GM19455 (cell line): Measurements from ENCODE around the gene HBS1L.

Experiments used
- ATAC-seq: cut with Tn5 transposase; IDR thresholded peaks from one replicate; pipeline ENCODE4 v1.9.1; 2021; ENCODE audit not compliant: unreplicated experiment

The HBS1L gene

GRCh38 chr6:135038335-135038734, 16.3 kb downstream of the HBS1L start:
- ATAC-seq: no peak

- ATAC-seq: no peak
Observed at GRCh38 chr6:135037541-135037940, 17.1 kb downstream of the HBS1L start.

- no peak for ATAC-seq
Observed at GRCh38 chr6:135036731-135037420, 17.7 kb downstream of the HBS1L start.

GRCh38 chr6:135033238-135033637, 21.4 kb downstream of the HBS1L start:
- no peak for ATAC-seq

- ATAC-seq: no peak
Observed at GRCh38 chr6:135030532-135031178, 24.0 kb downstream of the HBS1L start.

GRCh38 chr6:135030056-135030473, 24.6 kb downstream of the HBS1L start:
- peak; percentile 93 for ATAC-seq

- ATAC-seq: no peak
Observed at GRCh38 chr6:135025775-135026174, 28.8 kb downstream of the HBS1L start.

- ATAC-seq: no peak
Observed at GRCh38 chr6:135025175-135025574, 29.4 kb downstream of the HBS1L start.

GRCh38 chr6:135022050-135022697, 32.4 kb downstream of the HBS1L start:
- no peak for ATAC-seq

- peak; percentile 63 for ATAC-seq
Observed at GRCh38 chr6:135021310-135022049, 33.1 kb downstream of the HBS1L start.

- ATAC-seq: no peak
Observed at GRCh38 chr6:135018941-135019340, 35.7 kb downstream of the HBS1L start.

- no peak for ATAC-seq
Observed at GRCh38 chr6:135018052-135018451, 36.6 kb downstream of the HBS1L start.

- peak; percentile 97 for ATAC-seq
Observed at GRCh38 chr6:135014353-135014832, 40.2 kb downstream of the HBS1L start.

GRCh38 chr6:135013211-135013610, 41.4 kb downstream of the HBS1L start:
- ATAC-seq: no peak

- no peak for ATAC-seq
Observed at GRCh38 chr6:135012764-135013163, 41.9 kb downstream of the HBS1L start.

GRCh38 chr6:135012349-135012748, 42.3 kb downstream of the HBS1L start:
- no peak for ATAC-seq

- ATAC-seq: peak; percentile 9
Observed at GRCh38 chr6:135008941-135009290, 45.7 kb downstream of the HBS1L start.

GRCh38 chr6:135008072-135008940, 46.3 kb downstream of the HBS1L start:
- peak; percentile 84 for ATAC-seq

- ATAC-seq: no peak
Observed at GRCh38 chr6:135006386-135006914, 48.2 kb downstream of the HBS1L start.

GRCh38 chr6:135004399-135004798, 50.2 kb downstream of the HBS1L start:
- ATAC-seq: no peak
